H1 (cell line): ENCODE data around the gene TAF8. TPM values are rescaled to one million over a fixed set of nuclear protein-coding genes. Genes with fewer than 3 reads are reported as not detected.

ENCODE experiments used
- CEBPB ChIP-seq: IDR thresholded peaks from 2 replicates; pipeline ENCODE4 v1.6.1; 2012; ENCODE audit warnings: low read depth, low read length
- JUN ChIP-seq: IDR thresholded peaks from 2 replicates; pipeline ENCODE4 v1.6.1; 2011; ENCODE audit warnings: low read depth, mild to moderate bottlenecking, improper control_type of control experiment, low read length
- KDM4A ChIP-seq: IDR thresholded peaks from one replicate; pipeline ENCODE4 v1.7.1; 2012; ENCODE audit warnings: low read depth, mild to moderate bottlenecking, moderate library complexity, low read length, inconsistent platforms; ENCODE audit not compliant: severe bottlenecking
- POLR2A ChIP-seq, 2 experiments: IDR thresholded peaks; 1 replicate in 1 of 2; 2 replicates in 1 of 2; pipeline ENCODE4 v1.6.1; 2011; ENCODE audit warnings: low read depth in 2 of 2, low read length in 2 of 2, mild to moderate bottlenecking in 2 of 2; ENCODE audit errors: control extremely low read depth in 1 of 2
- POU5F1 ChIP-seq: IDR thresholded peaks from 2 replicates; pipeline ENCODE4 v1.6.1; 2011; ENCODE audit warnings: low read depth, mild to moderate bottlenecking, low read length, moderate library complexity
- YY1 ChIP-seq: IDR thresholded peaks from 2 replicates; pipeline ENCODE4 v1.6.1; 2011; ENCODE audit warnings: low read depth, mild to moderate bottlenecking, low read length
- polyA plus RNA-seq, 7 experiments: library from polyadenylated mRNA; depleted of rRNA in 3 of 7; stranded (reverse) in 5 of 7; unstranded in 2 of 7; fragments of >200 nt in 5 of 7; fragments of 200-250 nt in 2 of 7; gene quantifications; 1 replicate in 5 of 7; 2 replicates in 1 of 7; 4 replicates in 1 of 7; pipeline versions ENCODE4 v1.2.1 to v1.2.3, GENCODE V29; 2011 to 2013; ENCODE audit warnings: missing spikeins in 2 of 7, mixed read lengths in 2 of 7
- total RNA-seq: library from RNA; stranded (reverse); fragmentation: NEBNext Ultra II Directional; extraction: Animal tissue kit (Norgen Biotek cat#: 25700); gene quantifications from 2 replicates; pipeline ENCODE4 v1.2.1, GENCODE V29; 2021

TAF8 gene
- total and polyA plus RNA-seq, 2 of the 8 experiments (the other 6 are each of a cell fraction or from before 2014, with no cell fraction given): 32.2 to 34.0 TPM

DNA sequence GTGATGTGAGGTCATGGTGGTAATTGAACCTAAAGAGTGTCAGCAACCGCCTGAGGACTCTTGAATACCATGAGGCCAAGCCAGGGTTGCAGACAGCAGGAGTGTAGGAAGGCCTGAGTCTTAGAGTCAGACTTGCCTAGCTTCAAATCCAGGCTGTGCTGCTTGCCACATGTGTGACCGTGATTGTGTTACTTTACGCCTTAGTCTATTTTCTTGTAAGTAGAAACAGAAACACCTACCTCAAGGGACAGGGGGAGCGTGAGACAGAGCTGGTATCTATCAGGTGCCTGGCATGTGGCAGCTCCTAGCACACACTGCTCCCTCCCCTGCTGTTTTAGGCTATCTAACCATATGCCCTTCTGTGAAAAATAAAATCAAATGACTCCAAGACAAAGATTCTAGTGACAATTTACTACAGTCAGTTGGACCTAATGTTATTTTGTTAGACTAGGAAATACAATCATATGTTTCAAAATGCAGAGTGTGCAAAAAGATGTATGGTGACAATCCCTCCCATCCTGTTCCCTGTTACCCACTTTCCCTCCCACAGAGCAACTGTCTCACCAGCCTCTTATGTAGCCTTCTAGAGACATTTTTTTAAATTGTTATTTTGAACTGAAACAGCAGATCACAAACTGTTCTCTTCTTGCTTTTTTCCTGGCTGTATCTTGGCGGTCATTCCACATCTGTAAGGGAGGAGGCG, 21.7 kb downstream of the TAF8 start (continued):
- TF ChIP-seq POLR2A (IDR thresholded peaks at IDR 0.05; ENCODE audit: control extremely low read depth in 1 of 2, low read depth in 2 of 2, low read length in 2 of 2) (no peak), POU5F1 (no peak), JUN (no peak), CEBPB (no peak), YY1 (no peak), KDM4A (no peak)
- TF ChIP-seq, all 59 proteins: peak for 0
